ENCODE measurements around the gene KIF21B. TPM values are rescaled to one million over a fixed set of nuclear protein-coding genes. Genes with fewer than 3 reads are reported as not detected.

The KIF21B gene
- total and polyA plus RNA-seq, 2 experiments from 2014 or later = 0.18 to 1.3 TPM

DNA sequence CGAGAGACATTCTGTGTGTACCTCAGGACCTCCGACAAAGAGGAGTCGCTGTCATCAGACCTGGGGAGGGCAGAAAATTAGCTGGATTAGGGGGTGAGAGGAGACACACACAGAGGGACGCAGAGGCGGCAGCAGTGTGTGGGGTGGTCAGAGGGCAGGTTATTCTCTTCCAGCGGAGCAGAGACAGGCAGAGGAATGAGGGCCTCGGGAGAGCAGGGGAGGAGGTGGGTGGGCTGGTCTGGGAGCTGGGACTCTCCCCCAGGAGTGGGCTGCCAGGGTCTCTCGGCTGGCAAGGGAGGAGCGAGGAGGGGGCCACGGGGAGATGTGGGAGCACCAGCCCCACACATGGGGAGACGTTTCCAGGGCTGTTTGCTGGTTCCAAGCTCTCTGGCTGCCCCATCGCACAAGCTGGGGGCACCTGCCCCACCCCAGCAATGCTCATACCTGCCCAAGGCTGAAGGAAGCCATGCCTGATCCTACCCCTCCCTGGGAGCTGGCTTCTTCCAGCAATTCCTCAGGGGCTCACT, 40.4 kb downstream of the KIF21B start:
- H3K4me2 ChIP-seq = no peak overlapping the region
- no peak overlapping the region for H3K27ac ChIP-seq
- H3K9me2 ChIP-seq (replicated peaks; ENCODE audit: insufficient read depth) = no peaks in the 10 kb centered on the region
- WGBS (ENCODE audit: low lambda C conversion rate, missing lambda C conversion rate) = 95% methylated on average over 11 of the region's 12 CpGs
- TF ChIP-seq EZH2phosphoT487 (IDR thresholded peaks at IDR 0.05; ENCODE audit: low read depth, severe bottlenecking, unreplicated experiment) (no peak), EZH2 (IDR thresholded peaks at IDR 0.05; ENCODE audit: borderline replicate concordance) (no peak)
- TF ChIP-seq, protein P1, sequence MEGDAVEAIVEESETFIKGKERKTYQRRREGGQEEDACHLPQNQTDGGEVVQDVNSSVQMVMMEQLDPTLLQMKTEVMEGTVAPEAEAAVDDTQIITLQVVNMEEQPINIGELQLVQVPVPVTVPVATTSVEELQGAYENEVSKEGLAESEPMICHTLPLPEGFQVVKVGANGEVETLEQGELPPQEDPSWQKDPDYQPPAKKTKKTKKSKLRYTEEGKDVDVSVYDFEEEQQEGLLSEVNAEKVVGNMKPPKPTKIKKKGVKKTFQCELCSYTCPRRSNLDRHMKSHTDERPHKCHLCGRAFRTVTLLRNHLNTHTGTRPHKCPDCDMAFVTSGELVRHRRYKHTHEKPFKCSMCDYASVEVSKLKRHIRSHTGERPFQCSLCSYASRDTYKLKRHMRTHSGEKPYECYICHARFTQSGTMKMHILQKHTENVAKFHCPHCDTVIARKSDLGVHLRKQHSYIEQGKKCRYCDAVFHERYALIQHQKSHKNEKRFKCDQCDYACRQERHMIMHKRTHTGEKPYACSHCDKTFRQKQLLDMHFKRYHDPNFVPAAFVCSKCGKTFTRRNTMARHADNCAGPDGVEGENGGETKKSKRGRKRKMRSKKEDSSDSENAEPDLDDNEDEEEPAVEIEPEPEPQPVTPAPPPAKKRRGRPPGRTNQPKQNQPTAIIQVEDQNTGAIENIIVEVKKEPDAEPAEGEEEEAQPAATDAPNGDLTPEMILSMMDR (IDR thresholded peaks at IDR 0.05; ENCODE audit: poor library complexity) = no peak
- no peak overlapping the region for H2AFZ ChIP-seq
- H3K79me2 ChIP-seq = no peaks in the 10 kb centered on the region
- H3K9me3 ChIP-seq (ENCODE audit: low read depth) = no peaks in the 10 kb centered on the region
- no peaks in the 10 kb centered on the region for H3K4me1 ChIP-seq (ENCODE audit: insufficient read depth)
- H4K20me1 ChIP-seq (ENCODE audit: insufficient read depth, poor library complexity, severe bottlenecking) = no peaks in the 10 kb centered on the region
- no peaks in the 10 kb centered on the region for H3K36me3 ChIP-seq (replicated peaks; ENCODE audit: insufficient read depth, low read depth)
- no peak for DNase-seq (ENCODE audit: low spot score)
- H3K4me3 ChIP-seq = no peak overlapping the region
- H3K27me3 ChIP-seq = no peaks in the 10 kb centered on the region

DNA sequence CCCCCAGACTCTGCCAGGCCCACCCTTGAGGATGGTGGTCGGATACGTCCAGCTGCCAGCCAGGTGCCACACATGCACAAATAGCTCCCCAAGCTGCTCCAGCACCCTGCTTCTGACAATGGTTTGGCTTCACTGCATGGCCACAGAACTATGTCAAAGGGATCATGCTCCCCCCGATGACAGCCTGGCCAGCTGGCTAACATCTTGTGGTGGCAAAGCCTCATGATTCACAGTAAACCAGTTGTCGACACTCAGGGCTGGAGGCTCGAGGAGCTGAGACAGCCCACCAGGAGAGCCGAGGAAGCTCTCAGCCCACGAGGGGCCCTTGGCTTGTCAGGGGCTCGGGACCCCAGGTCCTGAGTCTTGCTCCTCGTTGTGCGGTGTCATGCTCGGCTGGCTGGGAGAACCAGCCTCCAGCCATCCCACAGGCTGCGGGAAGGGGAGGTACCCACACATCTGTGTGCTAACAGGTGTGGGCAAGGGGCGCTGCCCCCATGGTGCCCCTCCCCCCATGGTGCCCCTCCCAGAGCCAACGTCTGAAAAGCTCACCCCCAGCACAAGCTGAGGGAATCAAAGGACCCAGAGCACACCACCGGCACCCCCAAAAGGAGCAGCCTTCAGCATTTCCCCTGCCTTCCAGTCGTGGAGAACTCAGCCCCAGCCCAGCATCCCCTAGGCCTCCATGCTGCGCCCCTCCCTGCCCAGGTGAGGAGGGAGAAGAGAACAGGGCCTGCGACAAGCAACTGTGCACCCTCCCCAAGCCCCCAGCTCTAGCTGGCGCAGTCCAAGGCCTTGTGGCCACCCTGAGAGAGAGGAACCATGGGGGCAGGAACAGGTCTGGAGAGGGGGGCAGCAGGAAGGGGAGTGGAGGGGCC, 41.2 kb downstream of the KIF21B start:
- Histone ChIP-seq H3K4me1 (ENCODE audit: insufficient read depth) (no peaks in the 10 kb centered on the region), H3K79me2 (no peaks in the 10 kb centered on the region), H3K27me3 (no peaks in the 10 kb centered on the region), H3K27ac (no peak overlapping the region), H2AFZ (no peak overlapping the region), H3K4me3 (no peak overlapping the region), H3K9me3 (ENCODE audit: low read depth) (no peaks in the 10 kb centered on the region), H3K4me2 (no peak overlapping the region), H4K20me1 (ENCODE audit: insufficient read depth, poor library complexity, severe bottlenecking) (no peaks in the 10 kb centered on the region), H3K36me3 (replicated peaks; ENCODE audit: insufficient read depth, low read depth) (no peaks in the 10 kb centered on the region), H3K9me2 (replicated peaks; ENCODE audit: insufficient read depth) (no peaks in the 10 kb centered on the region)
- 82% methylated on average over 19 of the region's 19 CpGs for WGBS (ENCODE audit: low lambda C conversion rate, missing lambda C conversion rate)
- no peak for DNase-seq (ENCODE audit: low spot score)
- TF ChIP-seq EZH2 (IDR thresholded peaks at IDR 0.05; ENCODE audit: borderline replicate concordance) (no peak), EZH2phosphoT487 (IDR thresholded peaks at IDR 0.05; ENCODE audit: low read depth, severe bottlenecking, unreplicated experiment) (no peak)
- TF ChIP-seq, protein P1 (IDR thresholded peaks at IDR 0.05; ENCODE audit: poor library complexity) = no peak

DNA sequence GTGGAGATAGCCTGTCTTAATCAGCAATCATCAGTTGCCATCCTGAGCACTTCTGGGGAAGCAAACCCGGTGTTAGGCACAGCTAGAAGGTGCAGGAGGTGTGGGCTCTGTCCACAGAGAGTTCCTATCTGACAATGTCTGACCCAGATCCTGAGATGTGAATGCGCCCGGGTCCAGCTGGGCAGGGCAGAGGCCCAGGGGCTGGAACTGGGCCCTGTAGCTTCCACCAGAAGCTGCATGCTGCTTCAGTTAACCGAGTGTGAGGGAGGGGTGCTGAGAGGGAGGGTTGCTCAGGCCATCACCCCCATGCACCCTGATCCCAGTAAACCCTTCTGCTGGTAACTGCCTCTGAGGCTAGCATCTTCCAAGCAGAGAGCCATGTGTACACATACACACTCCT, 42.2 kb downstream of the KIF21B start:
- Histone ChIP-seq H3K27ac (no peak overlapping the region), H3K9me2 (replicated peaks; ENCODE audit: insufficient read depth) (no peaks in the 10 kb centered on the region), H3K9me3 (ENCODE audit: low read depth) (no peaks in the 10 kb centered on the region), H3K4me3 (no peak overlapping the region), H4K20me1 (ENCODE audit: insufficient read depth, poor library complexity, severe bottlenecking) (no peaks in the 10 kb centered on the region), H3K27me3 (no peaks in the 10 kb centered on the region), H3K79me2 (no peaks in the 10 kb centered on the region), H3K36me3 (replicated peaks; ENCODE audit: insufficient read depth, low read depth) (no peaks in the 10 kb centered on the region), H3K4me2 (no peak overlapping the region), H3K4me1 (ENCODE audit: insufficient read depth) (no peaks in the 10 kb centered on the region), H2AFZ (no peak overlapping the region)
- TF ChIP-seq, protein P1 (IDR thresholded peaks at IDR 0.05; ENCODE audit: poor library complexity) = no peak
- TF ChIP-seq EZH2phosphoT487 (IDR thresholded peaks at IDR 0.05; ENCODE audit: low read depth, severe bottlenecking, unreplicated experiment) (no peak), EZH2 (IDR thresholded peaks at IDR 0.05; ENCODE audit: borderline replicate concordance) (no peak)
- WGBS (ENCODE audit: low lambda C conversion rate, missing lambda C conversion rate) = 96% methylated on average over 4 of the region's 4 CpGs
- DNase-seq (ENCODE audit: low spot score) = no peak
